Tibial nerve (tissue), 3 donors: ENCODE measurements around the gene DMPK.

Experiments
- CTCF ChIP-seq, 5 experiments: fragments of 200-600 bp in 3 of 5; fragments of 450-650 bp in 2 of 5; sonication (generic) in 3 of 5; IDR thresholded peaks; one replicate each; pipeline ENCODE4 v1.5.1; 2016 to 2019; ENCODE audit warnings: antibody characterized with exemption in 5 of 5, mild to moderate bottlenecking in 3 of 5, moderate library complexity in 2 of 5
- POLR2A ChIP-seq, 2 donors: fragments of 450-650 bp; IDR thresholded peaks; one replicate each; pipeline ENCODE4 v1.6.1; 2017; ENCODE audit warnings: antibody characterized with exemption in 2 of 2, mild to moderate bottlenecking in 2 of 2, moderate library complexity in 2 of 2

GRCh38 chr19:45826934-45827333 is 44.6 kb upstream of the DMPK start:
- TF ChIP-seq CTCF (IDR thresholded peaks at IDR 0.05): no peak
- no peak for TF ChIP-seq POLR2A (IDR thresholded peaks at IDR 0.05)
